T-helper 2 cell (primary cell): ENCODE data around the gene VPS54.
"Not testable (repeated sequence)": the region's sequence is repeated elsewhere in the genome, so short reads cannot be mapped to it uniquely, and the experiment has no call there.

Experiments
- DNase-seq, 5 experiments: peaks; one replicate each; pipeline versions ENCODE4 v3.0.0 to v3.0.0-alpha.2; 2012 to 2022

The VPS54 gene

DNA sequence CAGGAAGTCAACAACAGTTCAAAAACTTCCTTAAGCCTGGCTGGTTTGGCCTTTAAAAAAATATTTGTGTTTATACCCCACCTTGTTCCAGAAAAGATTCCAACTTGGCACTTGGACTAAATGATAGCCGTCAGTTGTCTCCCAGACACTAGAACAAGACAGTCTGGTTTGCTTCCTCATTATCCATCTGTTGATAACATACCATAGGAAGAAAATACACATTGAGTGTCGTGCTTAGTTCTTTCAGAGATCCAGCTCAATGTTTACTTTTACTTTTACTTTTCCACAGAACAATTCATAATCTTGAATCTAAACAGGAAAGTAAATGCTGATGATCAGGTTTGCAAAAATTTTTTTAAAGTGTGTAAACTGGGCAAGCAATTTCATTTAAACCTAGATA, 2.4 kb upstream of the VPS54 start:
- peak in 1 of 5 experiments; percentile 30 for DNase-seq

GRCh38 chr2:64019975-64020528, 824 bp upstream of the VPS54 start:
- DNase-seq = peak in 1 of 5 experiments; percentile 50

DNA sequence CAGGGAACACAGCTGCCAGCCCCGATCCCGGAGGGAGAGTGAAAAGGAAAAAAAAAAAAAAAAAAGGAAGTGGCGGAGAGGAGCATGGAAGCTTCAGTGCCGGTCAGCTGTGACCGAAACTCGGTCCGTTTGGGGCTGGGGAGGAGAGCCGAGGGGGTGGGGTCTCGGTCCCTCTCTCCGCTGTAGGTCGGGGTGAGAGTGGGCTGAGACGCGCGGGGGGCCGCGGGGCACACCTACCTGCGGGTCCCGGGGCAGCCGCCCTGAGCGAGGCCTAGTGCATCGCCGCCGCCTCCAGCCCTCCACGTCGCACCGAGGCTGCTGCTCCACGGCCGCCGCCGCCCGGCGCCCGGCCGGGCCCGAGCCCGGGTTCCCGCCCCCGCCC, 536 bp downstream of the VPS54 start:
- DNase-seq = peak in 2 of 5 experiments; percentile 22 to 69

- DNase-seq = peak in 1 of 5 experiments; percentile 32
Measured at GRCh38 chr2:64017811-64018700, 1.2 kb downstream of the VPS54 start.

- DNase-seq = no peak
Measured at GRCh38 chr2:64015898-64016297, 3.3 kb downstream of the VPS54 start.

GRCh38 chr2:64015391-64015790, 3.8 kb downstream of the VPS54 start:
- DNase-seq = no peak

DNA sequence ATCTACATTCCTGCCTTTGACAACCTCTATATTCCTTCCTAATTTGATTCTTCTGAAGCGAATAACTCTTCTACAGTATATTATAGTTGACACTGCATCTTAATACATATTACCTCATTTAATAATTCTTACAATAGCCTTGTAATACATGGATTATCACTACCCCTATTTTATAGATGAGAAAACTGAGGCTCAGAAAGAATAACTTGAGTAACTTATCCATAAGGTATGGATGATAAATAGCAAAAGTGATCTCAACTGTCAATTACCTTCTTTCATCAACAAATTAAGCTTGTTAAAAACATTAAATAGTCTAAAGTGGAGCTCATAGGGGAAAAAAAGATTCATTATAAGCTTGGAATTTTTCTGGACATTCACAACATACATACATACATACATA, 4.6 kb downstream of the VPS54 start:
- DNase-seq = no peak

- no peak for DNase-seq
Measured at GRCh38 chr2:64013053-64013452, 6.2 kb downstream of the VPS54 start.

DNA sequence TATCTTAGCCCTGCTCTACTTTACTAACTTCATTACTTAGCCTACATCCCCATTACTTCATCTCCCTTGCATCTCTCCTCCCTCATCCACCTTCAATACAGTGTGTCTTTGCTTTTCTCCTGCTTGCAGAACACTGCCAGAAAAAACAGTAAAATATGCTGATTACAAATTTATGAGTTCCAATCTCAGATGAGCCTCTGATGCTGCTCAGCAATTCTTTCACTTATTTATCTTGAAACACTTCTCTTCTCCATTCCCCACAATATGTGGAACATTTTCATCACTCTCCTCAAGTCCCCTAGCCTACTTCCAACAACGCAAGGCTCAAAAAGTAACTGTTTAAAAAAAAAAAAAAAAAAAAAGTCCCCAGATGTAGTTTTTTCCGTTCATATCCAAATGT, 7.1 kb downstream of the VPS54 start:
- no peak for DNase-seq

DNA sequence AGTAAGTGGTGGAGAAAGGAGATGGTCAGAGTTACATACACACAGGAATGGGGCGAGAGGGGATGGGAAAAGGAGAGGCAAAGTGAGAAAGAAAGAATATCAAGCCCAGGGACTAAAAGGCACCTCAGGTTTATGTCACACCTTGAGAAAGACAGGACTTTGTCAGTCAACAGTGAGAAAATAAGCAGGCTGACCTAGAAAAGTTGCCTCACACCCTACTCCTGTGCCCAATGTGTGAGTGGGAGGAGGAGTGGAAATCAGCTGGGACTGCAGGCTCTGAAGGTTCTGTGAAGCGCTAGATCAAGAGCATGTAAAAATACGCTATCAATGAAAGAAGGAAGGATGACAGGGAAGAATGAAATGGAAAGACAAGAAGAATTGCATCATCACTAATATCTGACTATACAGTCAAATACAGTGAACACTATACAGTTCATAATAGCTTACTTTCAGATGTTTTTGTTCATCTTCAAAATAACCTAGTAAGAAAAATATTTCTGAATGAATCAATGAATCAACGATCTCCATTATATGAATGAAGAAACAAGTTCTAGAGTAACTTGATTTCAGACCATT, 10.7 kb downstream of the VPS54 start:
- no peak for DNase-seq

DNA sequence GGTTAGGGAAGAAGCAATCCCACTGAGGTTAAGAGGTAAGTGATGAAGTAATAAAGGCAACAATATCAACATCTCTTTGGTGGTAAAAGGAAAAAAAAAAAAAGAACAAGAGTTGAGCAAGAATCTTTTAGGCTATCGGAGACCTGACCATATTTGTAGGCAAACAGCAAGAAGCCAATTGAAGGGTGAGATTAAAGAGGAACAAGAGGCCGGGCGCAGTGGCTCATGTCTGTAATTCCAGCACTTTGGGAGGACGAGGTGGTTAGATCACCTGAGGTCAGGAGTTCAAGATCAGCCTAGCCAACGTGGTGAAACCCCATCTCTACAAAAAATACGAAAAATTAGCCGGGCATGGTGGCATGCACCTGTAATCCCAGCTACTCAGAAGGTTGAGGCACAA, 11.3 kb downstream of the VPS54 start:
- DNase-seq = no peak

DNA sequence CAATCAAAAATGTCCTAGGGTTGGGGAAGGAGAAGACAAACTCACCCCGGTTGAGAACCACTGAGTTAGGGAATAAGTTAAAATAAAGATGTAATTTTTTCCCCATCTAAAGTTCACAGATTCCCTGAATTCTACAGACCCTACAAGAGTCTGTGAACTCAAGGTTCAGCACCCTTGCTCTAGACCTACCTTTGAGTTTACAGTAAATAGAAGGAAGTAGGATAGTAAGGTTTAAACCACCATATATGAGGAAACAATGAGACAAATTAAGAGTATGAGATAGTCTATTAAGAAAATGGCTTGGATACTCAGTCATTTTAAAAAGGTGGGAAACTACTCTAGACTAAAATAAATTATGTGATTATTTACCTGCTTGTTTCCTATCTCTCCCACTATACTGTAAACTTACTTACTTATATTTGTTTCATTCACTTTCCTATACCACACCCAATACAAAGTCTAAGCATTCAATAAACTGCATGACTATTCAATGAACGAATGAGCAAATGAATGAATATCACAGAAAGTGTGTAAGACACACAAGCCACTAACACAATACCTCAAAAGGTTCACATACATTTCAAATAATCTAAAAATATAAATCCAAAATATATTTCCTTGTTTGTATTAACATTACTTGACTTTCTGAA, 13.4 kb downstream of the VPS54 start:
- no peak for DNase-seq

DNA sequence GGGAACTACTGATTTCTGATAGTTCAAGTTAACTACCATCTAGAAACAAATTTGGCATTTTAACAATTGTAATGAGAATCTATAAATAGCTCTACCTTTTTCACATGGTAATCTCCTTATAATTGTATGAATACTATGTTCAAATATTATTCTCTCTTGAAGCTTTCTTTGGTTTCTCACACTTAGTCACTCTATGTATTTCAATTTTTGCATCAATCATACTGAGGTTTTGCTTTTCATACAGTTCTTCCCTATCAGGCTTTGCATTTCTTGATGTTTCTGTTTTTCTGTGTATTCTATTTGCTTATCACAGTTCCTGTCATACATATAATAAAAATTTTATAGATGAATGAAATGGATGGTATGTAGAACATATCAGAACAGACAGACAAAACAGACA, 16.0 kb downstream of the VPS54 start:
- no peak for DNase-seq

GRCh38 chr2:64001382-64002101, 17.7 kb downstream of the VPS54 start:
- no peak for DNase-seq

GRCh38 chr2:64000630-64001381, 18.4 kb downstream of the VPS54 start:
- no peak for DNase-seq

DNA sequence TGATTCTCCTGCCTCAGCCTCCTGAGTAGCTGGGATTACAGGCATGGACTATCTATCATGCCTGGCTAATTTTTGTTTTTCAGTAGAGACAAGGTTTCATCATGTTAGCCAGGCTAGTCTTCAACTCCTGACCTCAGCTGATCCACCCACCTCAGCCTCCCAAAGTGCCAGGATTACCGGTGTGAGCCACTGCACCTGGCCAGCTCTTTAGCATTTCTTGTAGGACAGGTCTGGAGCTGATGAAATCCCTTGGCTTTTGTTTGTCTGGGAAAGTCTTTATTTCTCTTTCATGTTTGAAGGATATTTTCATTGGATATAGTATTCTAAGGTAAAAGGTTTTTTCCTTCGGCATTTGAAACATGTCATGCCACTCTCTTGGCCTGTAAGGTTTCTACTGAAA, 20.2 kb downstream of the VPS54 start:
- no peak for DNase-seq

GRCh38 chr2:63996582-63997198, 22.5 kb downstream of the VPS54 start:
- not testable (repeated sequence) for DNase-seq

- DNase-seq = not testable (repeated sequence)
Measured at GRCh38 chr2:63994329-63995070, 24.7 kb downstream of the VPS54 start.

- DNase-seq = no peak
Measured at GRCh38 chr2:63993871-63994270, 25.4 kb downstream of the VPS54 start.

DNA sequence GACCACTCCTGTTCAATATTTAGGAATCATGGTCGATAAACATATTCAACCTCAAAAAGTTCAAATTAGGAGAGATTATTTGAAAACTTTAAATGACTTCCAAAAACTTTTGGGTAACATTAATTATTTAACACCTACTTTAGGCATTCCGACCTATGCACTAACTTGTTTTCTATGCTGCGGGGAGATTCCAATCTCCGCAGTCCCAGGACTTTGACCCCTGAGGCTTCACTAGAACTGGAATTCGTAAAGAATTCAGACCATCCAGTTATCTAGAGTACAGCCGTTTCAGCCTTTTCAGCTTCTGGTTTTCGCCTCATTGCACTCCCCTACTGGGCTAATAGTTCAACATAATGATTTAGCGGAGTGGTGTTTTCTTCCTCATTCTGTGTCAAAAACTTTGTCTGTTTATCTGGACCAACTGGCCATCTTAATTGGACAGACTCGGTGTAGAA, 26.1 kb downstream of the VPS54 start:
- DNase-seq = not testable (repeated sequence)
